K562 (cell line): ENCODE measurements around the gene ZFYVE28. TPM values are rescaled to one million over a fixed set of nuclear protein-coding genes. Genes with fewer than 3 reads are reported as not detected.
A peak's percentile ranks its signal among the peaks of the same experiment; 100 is the strongest.

Experiments used
- ATAC-seq: fragments of 200-7000 bp; cut with Tn5 transposase; 3 replicates; pipeline ENCODE4 v1.9.1; 2020; ENCODE audit warnings: moderate library complexity
- BruUV-seq: library from RNA; stranded (reverse); fragments of 400-500 nt; replicated peaks from 2 replicates; lab custom pipeline; 2021; lab: Mats Ljungman, UMichigan
- CTCF ChIA-PET: fragments of 300-600 bp; formaldehyde crosslinking; extraction: SDS; loops from one replicate; lab custom pipeline; 2021; ENCODE audit warnings: low intra/inter-chr PET ratio; lab: Yijun Ruan, JAX
- POLR2A ChIA-PET: fragments of 300-600, 350-650 bp; sonication (Branson Sonifier 250); formaldehyde crosslinking; extraction: SDS; loops from one replicate; lab custom pipeline; 2021; ENCODE audit warnings: antibody characterized with exemption, inconsistent platforms; lab: Yijun Ruan, JAX
- DNase-seq, 4 experiments: peaks; one replicate each; pipeline versions ENCODE4 v3.0.0 to v3.0.0-alpha.2; 2011 to 2018; ENCODE audit warnings: low spot score in 3 of 4, mixed read lengths in 3 of 4; ENCODE audit errors: extremely low read depth in 1 of 4
- FAIRE-seq: peaks from 2 replicates; lab custom pipeline; 2011; peaks lifted over from hg19 to GRCh38; lab: Jason Lieb, UNC
- H2AFZ ChIP-seq: 2 replicates; pipeline ENCODE4 v1.6.0; 2011; ENCODE audit warnings: low read depth, low read length, control low read depth, inconsistent platforms
- H3K27ac ChIP-seq: fragments of 200-600 bp; 3 replicates; pipeline ENCODE4 v1.8.0; 2011; ENCODE audit warnings: low read depth, mild to moderate bottlenecking, control low read depth, inconsistent platforms, low read length, moderate library complexity, mixed read lengths; ENCODE audit errors: extremely low read depth
- H3K27me3 ChIP-seq, 2 experiments: fragments of 300-600 bp in 1 of 2; 2 replicates in 1 of 2; 3 replicates in 1 of 2; pipeline versions ENCODE4 v1.6.0 to v1.8.0; 2011; ENCODE audit warnings: inconsistent platforms in 2 of 2, low read length in 2 of 2, mild to moderate bottlenecking in 1 of 2, mixed read lengths in 1 of 2, moderate library complexity in 1 of 2; ENCODE audit not compliant: control insufficient read depth in 2 of 2, insufficient read depth in 2 of 2
- H3K36me3 ChIP-seq: fragments of 300-600 bp; 3 replicates; pipeline ENCODE4 v1.8.0; 2011; ENCODE audit warnings: mild to moderate bottlenecking, low read length, inconsistent platforms; ENCODE audit not compliant: control insufficient read depth, insufficient read depth
- H3K4me1 ChIP-seq, 2 experiments: fragments of 200-600 bp in 1 of 2; replicated peaks in 1 of 2; 2 replicates in 1 of 2; 3 replicates in 1 of 2; pipeline versions ENCODE4 v1.5.1 to v1.8.0; 2011; ENCODE audit warnings: inconsistent platforms in 2 of 2, low read length in 2 of 2, mild to moderate bottlenecking in 1 of 2, mixed read lengths in 1 of 2, moderate library complexity in 1 of 2; ENCODE audit not compliant: control insufficient read depth in 2 of 2, insufficient read depth in 2 of 2
- H3K4me2 ChIP-seq: 2 replicates; pipeline ENCODE4 v1.6.1; 2011; ENCODE audit warnings: low read length, control low read depth, inconsistent platforms, mixed read lengths; ENCODE audit not compliant: insufficient read depth
- H3K4me3 ChIP-seq: fragments of 200-600 bp; sonication (generic), shearing (Covaris generic); 2 replicates; pipeline ENCODE4 v1.5.1; 2016; ENCODE audit warnings: control low read depth, inconsistent platforms
- H3K79me2 ChIP-seq: fragments of 200-600 bp; 3 replicates; pipeline ENCODE4 v1.8.0; 2011; ENCODE audit warnings: low read length, inconsistent platforms; ENCODE audit not compliant: control insufficient read depth, insufficient read depth
- H3K9ac ChIP-seq, 2 experiments: 2 replicates each; pipeline versions ENCODE4 v1.6.0 to v1.6.1; 2011; ENCODE audit warnings: low read depth in 2 of 2, low read length in 2 of 2, control low read depth in 1 of 2, inconsistent platforms in 1 of 2, mild to moderate bottlenecking in 1 of 2, mixed read lengths in 1 of 2; ENCODE audit not compliant: insufficient read depth in 1 of 2
- H3K9me1 ChIP-seq: one replicate; pipeline ENCODE4 v1.6.0; 2011; ENCODE audit warnings: inconsistent platforms, mild to moderate bottlenecking, low read length, moderate library complexity; ENCODE audit not compliant: control insufficient read depth, insufficient read depth
- H3K9me3 ChIP-seq: replicated peaks from 2 replicates; pipeline ENCODE4 v1.5.1; 2011; ENCODE audit warnings: low read depth, low read length, inconsistent platforms; ENCODE audit not compliant: control insufficient read depth, insufficient read depth
- H4K20me1 ChIP-seq: replicated peaks from 2 replicates; pipeline ENCODE4 v1.6.1; 2011; ENCODE audit warnings: low read length, inconsistent platforms, mixed read lengths; ENCODE audit not compliant: control insufficient read depth, insufficient read depth
- ELF1 ChIP-seq: fragments of 200-800 bp; sonication (Bioruptor generic); IDR thresholded peaks from 2 replicates; pipeline ENCODE4 v1.6.1; 2016; ENCODE audit warnings: missing genetic modification characterization, missing compliant biosample characterization
- ESRRA ChIP-seq: fragments of 450-650 bp; IDR thresholded peaks from 2 replicates; pipeline ENCODE4 v1.6.1; 2014; ENCODE audit warnings: low read depth, mild to moderate bottlenecking, moderate library complexity, borderline replicate concordance
- FOXK2 ChIP-seq, 2 experiments: fragments of 450-650 bp; IDR thresholded peaks in 1 of 2; conservative IDR thresholded peaks in 1 of 2; 2 replicates each; pipeline ENCODE4 v1.6.1; 2016; ENCODE audit warnings: low read depth in 2 of 2, mild to moderate bottlenecking in 1 of 2
- ILF3 ChIP-seq: fragments of 450-650 bp; IDR thresholded peaks from 2 replicates; pipeline ENCODE4 v1.6.1; 2018; ENCODE audit warnings: antibody characterized with exemption, mild to moderate bottlenecking, moderate library complexity, borderline replicate concordance
- MCM7 ChIP-seq, 2 experiments: fragments of 450-650 bp; IDR thresholded peaks; 2 replicates each; pipeline ENCODE4 v1.6.1; 2016 to 2018
- MLX ChIP-seq, 2 experiments: fragments of 450-650 bp in 1 of 2; sonication (generic) in 1 of 2; formaldehyde crosslinking; conservative IDR thresholded peaks; 2 replicates each; pipeline versions ENCODE4 v1.4.0 to v1.8.1; 2020 to 2022; ENCODE audit warnings: mild to moderate bottlenecking in 1 of 2, missing genetic modification reagents in 1 of 2
- NFIC ChIP-seq: fragments of 450-650 bp; IDR thresholded peaks from 2 replicates; pipeline ENCODE4 v1.6.1; 2017; ENCODE audit warnings: mild to moderate bottlenecking, inconsistent platforms
- NR2C1 ChIP-seq, 2 experiments: fragments of 450-650 bp; IDR thresholded peaks; 2 replicates each; pipeline ENCODE4 v1.6.1; 2017; ENCODE audit warnings: mild to moderate bottlenecking in 2 of 2, antibody characterized with exemption in 1 of 2, inconsistent platforms in 1 of 2, missing compliant biosample characterization in 1 of 2, missing genetic modification characterization in 1 of 2
- POLR3G ChIP-seq: IDR thresholded peaks from 2 replicates; pipeline ENCODE4 v1.6.1; 2011; ENCODE audit not compliant: insufficient read length, insufficient replicate concordance; ENCODE audit errors: extremely low read depth
- PREB ChIP-seq: sonication (generic); formaldehyde crosslinking; IDR thresholded peaks from 2 replicates; pipeline ENCODE4 v1.8.1; 2023; ENCODE audit warnings: mild to moderate bottlenecking, missing genetic modification reagents
- RB1 ChIP-seq: fragments of 450-650 bp; IDR thresholded peaks from 2 replicates; pipeline ENCODE4 v1.6.1; 2017; ENCODE audit warnings: low read depth, mild to moderate bottlenecking
- TEAD1 ChIP-seq, 2 experiments: fragments of 450-650 bp in 1 of 2; sonication (generic) in 1 of 2; formaldehyde crosslinking; IDR thresholded peaks; 2 replicates each; pipeline versions ENCODE4 v1.4.0 to v1.8.0; 2020 to 2022; ENCODE audit warnings: mild to moderate bottlenecking in 2 of 2, missing genetic modification reagents in 1 of 2
- TOE1 ChIP-seq, 2 experiments: fragments of 450-650 bp in 1 of 2; sonication (generic) in 1 of 2; formaldehyde crosslinking in 1 of 2; IDR thresholded peaks; 2 replicates each; pipeline versions ENCODE4 v1.7.1 to v1.8.0; 2016 to 2022; ENCODE audit warnings: borderline replicate concordance in 2 of 2, mild to moderate bottlenecking in 2 of 2, antibody characterized with exemption in 1 of 2, inconsistent platforms in 1 of 2, low read depth in 1 of 2, missing genetic modification reagents in 1 of 2, moderate library complexity in 1 of 2
- YBX1 ChIP-seq: fragments of 450-650 bp; IDR thresholded peaks from 2 replicates; pipeline ENCODE4 v1.7.1; 2016; ENCODE audit warnings: mild to moderate bottlenecking
- ZNF124 ChIP-seq: sonication (generic); formaldehyde crosslinking; IDR thresholded peaks from 2 replicates; pipeline ENCODE4 v1.8.1; 2022; ENCODE audit warnings: missing genetic modification reagents
- ZNF140 ChIP-seq: fragments of 250-450 bp; sonication (Bioruptor Pico); IDR thresholded peaks from 2 replicates; pipeline ENCODE4 v1.8.0; 2021; ENCODE audit warnings: moderate library complexity, mild to moderate bottlenecking, inconsistent platforms
- WGBS: fragments of 100-300 bp; shearing (Covaris generic); methylation state at CpG from one replicate; pipeline ENCODE4 v1.1.6; 2016; ENCODE audit warnings: low coverage, mixed read lengths; ENCODE audit not compliant: insufficient coverage; ENCODE audit errors: missing lambda C conversion rate; 5-methylcytosine and 5-hydroxymethylcytosine counted together
- in situ Hi-C: fragments of 300-500 bp; cut with MboI; formaldehyde crosslinking; loops from 4 replicates; pipeline ENCODE4 v1.15.0; 2018; ENCODE audit warnings: inconsistent platforms, mixed read lengths
- intact Hi-C: fragments of 100-400 bp; cut with micrococcal nuclease; formaldehyde crosslinking; loops from 2 replicates; pipeline ENCODE4 v1.14.2; 2022
- polyA plus RNA-seq, 8 experiments: library from polyadenylated mRNA; depleted of rRNA in 4 of 8; stranded (reverse) in 5 of 8; unstranded in 3 of 8; fragments of >200 nt; fragmentation: Nextera tagmentation in 2 of 8; fragmentation: Illumina TruSeq in 1 of 8; extraction: Ambion mirVana in 2 of 8; extraction: Trizol in 1 of 8; gene quantifications; 2 replicates each; pipeline versions ENCODE4 v1.2.1 to v1.2.3, GENCODE V29; 2011 to 2014; ENCODE audit warnings: inconsistent platforms in 1 of 8, missing spikeins in 1 of 8
- total RNA-seq, 7 experiments: library from RNA; depleted of rRNA in 6 of 7; stranded (reverse); fragments of >200 nt in 6 of 7; fragmentation: Illumina TruSeq in 2 of 7; extraction: Trizol in 2 of 7; gene quantifications; 2 replicates each; pipeline versions ENCODE4 v1.2.1 to v1.2.3, GENCODE V29; 2011 to 2021; ENCODE audit warnings: low replicate concordance in 1 of 7
- TF ChIP-seq, protein P1 (sequence below): fragments of 250-450 bp; sonication (Bioruptor Pico); IDR thresholded peaks from 2 replicates; pipeline ENCODE4 v1.4.0; 2020

Gene ZFYVE28
- total and polyA plus RNA-seq, 9 of the 15 experiments (the other 6 are each of a cell fraction or from before 2014, with no cell fraction given) = 1.3 to 24.8 (median 8.9) TPM

DNA sequence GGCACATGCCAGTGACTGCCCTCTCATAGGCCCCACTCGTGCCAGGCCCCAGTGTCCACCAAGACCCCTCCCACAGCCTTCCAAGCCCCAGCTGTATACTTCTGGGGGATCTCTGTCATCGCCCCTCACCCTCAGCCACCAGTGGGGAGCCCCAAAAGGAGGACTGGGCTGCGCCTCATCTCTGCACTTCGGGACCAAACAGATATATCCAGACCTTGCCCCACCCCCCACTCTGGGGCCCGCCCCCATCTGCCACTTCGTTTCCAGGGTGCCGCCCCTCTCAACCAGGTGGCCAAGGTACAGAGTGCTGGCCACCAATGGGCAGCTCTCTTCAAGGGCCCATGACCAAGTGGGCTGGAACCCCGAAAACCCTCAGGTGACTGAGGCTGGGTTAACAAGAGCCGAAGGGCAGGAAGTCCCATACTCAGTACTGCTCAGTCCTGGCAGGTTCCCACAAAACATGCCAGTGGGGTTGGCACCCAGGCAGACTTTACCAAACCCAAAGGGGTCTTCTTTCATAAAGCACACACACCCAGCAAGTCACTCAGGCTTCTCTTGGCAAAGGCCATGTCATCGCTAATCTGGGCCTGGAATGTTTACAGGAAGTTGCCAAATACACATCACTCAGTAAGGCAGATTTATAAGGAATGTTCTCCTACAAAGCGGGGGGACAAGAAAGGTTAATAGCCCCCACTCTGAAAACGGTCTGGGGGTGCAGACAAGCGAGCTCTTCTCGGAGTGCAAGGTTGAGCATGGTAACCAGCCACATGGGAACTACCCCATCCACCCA, 4.4 kb downstream of the ZFYVE28 start:
- FAIRE-seq = no peak
- POLR2A ChIA-PET = interaction anchor here (0.7 to 1.7 kb wide), 2 partner anchors 11 to 1632 kb away, joined by 3 to 18 read pairs; no protein-coding TSS in a partner anchor
- DNase-seq = peak; percentile 47 to 69 (median 65)
- Histone ChIP-seq H3K27me3 (no peaks in the 10 kb centered on the region), H3K27ac (peak overlapping the region; percentile 84), H3K36me3 (no peaks in the 10 kb centered on the region), H3K9me1 (no peaks in the 10 kb centered on the region), H2AFZ (peak overlapping the region; percentile 74), H3K4me3 (peak overlapping the region; percentile 37; the same call in 1 of the 2 replicates), H4K20me1 (no peaks in the 10 kb centered on the region; the same call in 1 of the 2 replicates), H3K4me2 (peak overlapping the region; percentile 82), H3K9me3 (no peaks in the 10 kb centered on the region), H3K79me2 (peaks cover 91% of the 10 kb centered on the region), H3K4me1 (peaks cover 53 to 69% of the 10 kb centered on the region in 2 experiments), H3K9ac (peak overlapping the region; percentile 69 to 86)
- intact Hi-C loops (loop anchor here (10.0 kb wide), 1 partner anchor 169 kb away; the partner anchor contains the start of genes HAUS3 and POLN), in situ Hi-C loops (no loop called here)
- WGBS = 24% methylated on average over 12 of the region's 14 CpGs
- BruUV-seq = no TSS peak
- no peak for ATAC-seq
- CTCF ChIA-PET = no interaction called here
- 0 out of 2 replicates have a peak, but pooled peaks have one; percentile 3 for TF ChIP-seq NFIC
- no peak for TF ChIP-seq ZNF140 (CRISPR knock-in tag)
- no peak for TF ChIP-seq YBX1
- no peak for TF ChIP-seq ESRRA
- no peak for TF ChIP-seq NR2C1 (IDR thresholded peaks at IDR 0.05)
- TF ChIP-seq NR2C1 (tag; IDR thresholded peaks at IDR 0.05) = 0 out of 2 replicates have a peak, but pooled peaks have one; percentile 20
- TF ChIP-seq MLX (CRISPR knock-in tag; conservative IDR thresholded peaks at IDR 0.05) = no peak
- no peak for TF ChIP-seq ZNF124 (CRISPR knock-in tag)
- TF ChIP-seq MCM7 (IDR thresholded peaks at IDR 0.05) = no peak
- TF ChIP-seq TEAD1 (CRISPR knock-in tag; IDR thresholded peaks at IDR 0.05) = 0 out of 4 replicates have a peak, but pooled peaks of 1 of the 2 experiments have one; percentile 41
- peak; percentile 25; the same call in 1 of the 2 replicates for TF ChIP-seq ELF1
- TF ChIP-seq, protein P1, sequence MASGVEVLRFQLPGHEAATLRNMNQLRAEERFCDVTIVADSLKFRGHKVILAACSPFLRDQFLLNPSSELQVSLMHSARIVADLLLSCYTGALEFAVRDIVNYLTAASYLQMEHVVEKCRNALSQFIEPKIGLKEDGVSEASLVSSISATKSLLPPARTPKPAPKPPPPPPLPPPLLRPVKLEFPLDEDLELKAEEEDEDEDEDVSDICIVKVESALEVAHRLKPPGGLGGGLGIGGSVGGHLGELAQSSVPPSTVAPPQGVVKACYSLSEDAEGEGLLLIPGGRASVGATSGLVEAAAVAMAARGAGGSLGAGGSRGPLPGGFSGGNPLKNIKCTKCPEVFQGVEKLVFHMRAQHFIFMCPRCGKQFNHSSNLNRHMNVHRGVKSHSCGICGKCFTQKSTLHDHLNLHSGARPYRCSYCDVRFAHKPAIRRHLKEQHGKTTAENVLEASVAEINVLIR (CRISPR knock-in tag) = 0 out of 2 replicates have a peak, but pooled peaks have one; percentile 18
- no peak for TF ChIP-seq RB1
- TF ChIP-seq FOXK2 (conservative IDR thresholded peaks at IDR 0.05 in 1 of 2, IDR thresholded peaks at IDR 0.05 in 1 of 2; ENCODE audit: low read depth in 2 of 2) = no peak
- no peak for TF ChIP-seq POLR3G
- no peak for TF ChIP-seq ILF3
- 0 out of 2 replicates have a peak, but pooled peaks have one; percentile 56 for TF ChIP-seq PREB (CRISPR knock-in tag)
- no peak for TF ChIP-seq TOE1 (IDR thresholded peaks at IDR 0.05; ENCODE audit: borderline replicate concordance)
- no peak for TF ChIP-seq TOE1 (CRISPR knock-in tag; IDR thresholded peaks at IDR 0.05; ENCODE audit: borderline replicate concordance, low read depth)
